Endothelial cell of umbilical vein (primary cell): Measurements from ENCODE around the gene ITGA2B. TPM values are rescaled to one million over a fixed set of nuclear protein-coding genes. Genes with fewer than 3 reads are reported as not detected.

ENCODE experiments used
- BruUV-seq: library from RNA; stranded (reverse); fragments of 400-500 nt; replicated peaks from 2 replicates; lab custom pipeline; 2021; lab: Mats Ljungman, UMichigan
- CTCF ChIA-PET: fragments of 300-600, 350-600 bp; sonication (Branson Sonifier 250); formaldehyde crosslinking; loops from one replicate; lab custom pipeline; 2021; ENCODE audit warnings: antibody characterized with exemption, inconsistent platforms; lab: Charles Lee
- POLR2A ChIA-PET: fragments of 300-600, 350-600 bp; sonication (Branson Sonifier 250); formaldehyde crosslinking; loops from one replicate; lab custom pipeline; 2021; ENCODE audit warnings: antibody characterized with exemption, inconsistent platforms; lab: Charles Lee
- DNase-seq: peaks from one replicate; pipeline ENCODE4 v3.0.0-alpha.2; 2011; ENCODE audit warnings: low read depth, low spot score
- FAIRE-seq: peaks from 2 replicates; lab custom pipeline; 2011; peaks lifted over from hg19 to GRCh38; lab: Jason Lieb, UNC
- H2AFZ ChIP-seq: 2 replicates; pipeline ENCODE4 v1.6.0; 2012; ENCODE audit warnings: low read depth, low read length, control low read depth, inconsistent platforms
- H3K27ac ChIP-seq: 2 replicates; pipeline ENCODE4 v1.5.1; 2011; ENCODE audit warnings: low read depth, mild to moderate bottlenecking, control low read depth, low read length, moderate library complexity; ENCODE audit not compliant: insufficient read depth
- H3K27me3 ChIP-seq, 2 experiments: 2 replicates each; pipeline versions ENCODE4 v1.6.0 to v1.6.1; 2011; ENCODE audit warnings: low read length in 2 of 2, mixed read lengths in 1 of 2; ENCODE audit not compliant: control insufficient read depth in 2 of 2, insufficient read depth in 2 of 2
- H3K36me3 ChIP-seq, 2 experiments: 2 replicates in 1 of 2; 3 replicates in 1 of 2; pipeline ENCODE4 v1.5.1; 2011; ENCODE audit warnings: low read length in 2 of 2, mild to moderate bottlenecking in 1 of 2, moderate library complexity in 1 of 2; ENCODE audit not compliant: control insufficient read depth in 2 of 2, insufficient read depth in 2 of 2; ENCODE audit errors: extremely low read depth in 1 of 2
- H3K4me1 ChIP-seq: 3 replicates; pipeline ENCODE4 v1.5.1; 2011; ENCODE audit warnings: mild to moderate bottlenecking, low read length; ENCODE audit not compliant: control insufficient read depth, insufficient read depth; ENCODE audit errors: extremely low read depth
- H3K4me2 ChIP-seq: 2 replicates; pipeline ENCODE4 v1.6.1; 2011; ENCODE audit warnings: low read length, control low read depth, mixed read lengths; ENCODE audit not compliant: insufficient read depth
- H3K4me3 ChIP-seq, 3 experiments: fragments of 200-600 bp in 1 of 3; sonication (generic), shearing (Covaris generic) in 1 of 3; replicated peaks in 1 of 3; 2 replicates each; pipeline ENCODE4 v1.5.1; 2011 to 2016; ENCODE audit warnings: control low read depth in 3 of 3, low read length in 3 of 3, mild to moderate bottlenecking in 2 of 3, inconsistent platforms in 1 of 3, low read depth in 1 of 3, moderate library complexity in 1 of 3; ENCODE audit not compliant: insufficient read depth in 1 of 3
- H3K79me2 ChIP-seq: 2 replicates; pipeline ENCODE4 v1.6.0; 2012; ENCODE audit warnings: low read length, inconsistent platforms; ENCODE audit not compliant: control insufficient read depth, insufficient read depth
- H3K9ac ChIP-seq: replicated peaks from 2 replicates; pipeline ENCODE3; 2011; ENCODE audit warnings: low read length, control low read depth; ENCODE audit not compliant: insufficient read depth; ENCODE audit errors: extremely low read depth
- H3K9me1 ChIP-seq: replicated peaks from 3 replicates; pipeline ENCODE4 v1.6.0; 2011; ENCODE audit warnings: mild to moderate bottlenecking, low read length; ENCODE audit not compliant: control insufficient read depth, insufficient read depth; ENCODE audit errors: extremely low read depth
- H3K9me3 ChIP-seq: replicated peaks from 2 replicates; pipeline ENCODE4 v1.5.1; 2012; ENCODE audit warnings: low read length, inconsistent platforms; ENCODE audit not compliant: control insufficient read depth, insufficient read depth
- H4K20me1 ChIP-seq: replicated peaks from 2 replicates; pipeline ENCODE3; 2011; ENCODE audit warnings: mild to moderate bottlenecking, low read length; ENCODE audit not compliant: control insufficient read depth, insufficient read depth; ENCODE audit errors: extremely low read depth
- FOS ChIP-seq: IDR thresholded peaks from 2 replicates; pipeline ENCODE4 v1.6.1; 2011; ENCODE audit warnings: mild to moderate bottlenecking, low read length, moderate library complexity, borderline replicate concordance; ENCODE audit not compliant: insufficient read depth
- GATA2 ChIP-seq: IDR thresholded peaks from 2 replicates; pipeline ENCODE4 v1.7.0; 2011; ENCODE audit warnings: low read depth, mild to moderate bottlenecking, moderate library complexity, mixed read lengths, low read length; ENCODE audit not compliant: insufficient read length, insufficient read depth
- JUN ChIP-seq: IDR thresholded peaks from 2 replicates; pipeline ENCODE4 v1.6.1; 2011; ENCODE audit warnings: borderline replicate concordance, low read depth; ENCODE audit not compliant: insufficient read length, insufficient read depth
- MAX ChIP-seq: IDR thresholded peaks from 2 replicates; pipeline ENCODE4 v1.6.1; 2011; ENCODE audit not compliant: insufficient read depth, insufficient read length
- MYC ChIP-seq: IDR thresholded peaks from one replicate; pipeline ENCODE4 v1.6.1; 2011; ENCODE audit warnings: mild to moderate bottlenecking, low read depth, low read length
- POLR2A ChIP-seq: IDR thresholded peaks from 2 replicates; pipeline ENCODE4 v1.6.1; 2012; ENCODE audit warnings: low read depth, mild to moderate bottlenecking, control low read depth, low read length
- POLR2AphosphoS5 ChIP-seq: IDR thresholded peaks from 2 replicates; pipeline ENCODE4 v1.6.1; 2012; ENCODE audit warnings: low read depth, mild to moderate bottlenecking, control low read depth, low read length, moderate library complexity; ENCODE audit not compliant: insufficient read depth
- dilution Hi-C: fragments of 300-500 bp; cut with MboI; formaldehyde crosslinking; loops from one replicate; pipeline ENCODE4 v1.15.0; 2019; ENCODE audit warnings: low sequenced_read_pairs; ENCODE audit not compliant: extremely low pct_ligation_motif_present
- intact Hi-C: fragments of 100-400 bp; cut with micrococcal nuclease; formaldehyde crosslinking; loops from one replicate; pipeline ENCODE4 v1.10.0; 2022
- polyA plus RNA-seq, 4 experiments: library from polyadenylated mRNA; depleted of rRNA in 3 of 4; stranded (reverse) in 3 of 4; unstranded in 1 of 4; fragments of >200 nt; gene quantifications; 2 replicates each; pipeline versions ENCODE4 v1.2.1 to v1.2.3, GENCODE V29; 2011 to 2012; ENCODE audit warnings: missing spikeins in 1 of 4
- total RNA-seq: library from RNA; stranded (reverse); gene quantifications from 2 replicates; pipeline ENCODE4 v1.2.3, GENCODE V29; 2021

ITGA2B gene
- total and polyA plus RNA-seq, 2 donors (not counting 3 experiments of a cell fraction or from before 2014, with no cell fraction given), result 0.26 to 0.82 TPM

- intact Hi-C loops (no loop called here), dilution Hi-C loops (no loop called here)
Observed at GRCh38 chr17:44327715-44328449, 61.6 kb downstream of the ITGA2B start.

GRCh38 chr17:44326861-44327444, 62.5 kb downstream of the ITGA2B start:
- peak; percentile 96 for DNase-seq
- H3K79me2 ChIP-seq, result peaks cover 7% of the 10 kb centered on the region
- no peak overlapping the region for H3K4me2 ChIP-seq
- dilution Hi-C loops, result no loop called here
- no TSS peak for BruUV-seq
- no peak overlapping the region for H3K27ac ChIP-seq
- TF ChIP-seq GATA2 (no peak), MYC (peak; percentile 34), POLR2A (peak; percentile 48), MAX (peak; percentile 96), POLR2AphosphoS5 (peak; percentile 68), JUN (no peak), FOS (no peak)
- intact Hi-C loops, result loop anchor here (1.0 kb wide), 1 partner anchor 18 kb away; the partner anchor contains the start of gene GRN
- H2AFZ ChIP-seq, result no peak overlapping the region
- H3K36me3 ChIP-seq, result peaks cover 0 to 3% of the 10 kb centered on the region in 2 experiments
- H3K9me3 ChIP-seq, result no peaks in the 10 kb centered on the region
- CTCF ChIA-PET, result interaction anchor here (0.6 to 4.9 kb wide), 11 partner anchors 12 to 548 kb away, joined by 3 to 68 read pairs (median 4); partner anchors contain the start of genes DUSP3, FAM171A2, RUNDC3A and UBTF
- peak; percentile 97 for FAIRE-seq
- H3K27me3 ChIP-seq, result no peaks in the 10 kb centered on the region
- H3K9ac ChIP-seq, result no peak overlapping the region
- H3K4me3 ChIP-seq, result no peak overlapping the region
- POLR2A ChIA-PET, result interaction anchor here (0.6 to 0.7 kb wide), 2 partner anchors 107 to 116 kb away, joined by 3 to 5 read pairs; partner anchors contain the start of gene UBTF
- H3K9me1 ChIP-seq, result no peaks in the 10 kb centered on the region
- H3K4me1 ChIP-seq, result peaks cover 9% of the 10 kb centered on the region
- no peaks in the 10 kb centered on the region for H4K20me1 ChIP-seq

More at GRCh38 chr17:44327715-44328449, 61.6 kb downstream of the ITGA2B start:
- Histone ChIP-seq H3K9ac (no peak overlapping the region), H3K27me3 (no peaks in the 10 kb centered on the region), H2AFZ (no peak overlapping the region), H3K9me1 (no peaks in the 10 kb centered on the region), H3K4me3 (no peak overlapping the region), H3K79me2 (peaks cover 7% of the 10 kb centered on the region), H4K20me1 (no peaks in the 10 kb centered on the region), H3K9me3 (no peaks in the 10 kb centered on the region), H3K4me2 (no peak overlapping the region), H3K4me1 (peaks cover 9% of the 10 kb centered on the region), H3K27ac (no peak overlapping the region), H3K36me3 (no peaks in the 10 kb centered on the region)
- FAIRE-seq (no peak), DNase-seq (no peak)
- BruUV-seq, result no TSS peak
- TF ChIP-seq MYC, result no peak
- no peak for TF ChIP-seq POLR2AphosphoS5
- CTCF ChIA-PET, result interaction anchor here (1.0 to 4.9 kb wide), 6 partner anchors 11 to 125 kb away, joined by 3 to 68 read pairs (median 4); partner anchors contain the start of gene UBTF
- POLR2A ChIA-PET, result no interaction called here
